Osteocyte (in vitro differentiated cells): Measurements from ENCODE around the gene ITIH2. TPM values are rescaled to one million over a fixed set of nuclear protein-coding genes. Genes with fewer than 3 reads are reported as not detected.
"Not testable (repeated sequence)": the region's sequence is repeated elsewhere in the genome, so short reads cannot be mapped to it uniquely, and the experiment has no call there.

Experiments used
- DNase-seq: peaks from one replicate; pipeline ENCODE4 v3.0.0; 2021; ENCODE audit warnings: mixed read lengths; ENCODE audit not compliant: unreplicated experiment; ENCODE audit errors: extremely low spot score
- H3K27ac Mint-ChIP-seq: one replicate; pipeline ENCODE4 v1.8.0; 2021; ENCODE audit warnings: mild to moderate bottlenecking, mixed read lengths; ENCODE audit not compliant: unreplicated experiment
- H3K27me3 Mint-ChIP-seq: one replicate; pipeline ENCODE4 v1.8.0; 2021; ENCODE audit warnings: mixed read lengths; ENCODE audit not compliant: unreplicated experiment
- H3K36me3 Mint-ChIP-seq: one replicate; pipeline ENCODE4 v1.8.0; 2021; ENCODE audit warnings: mixed read lengths; ENCODE audit not compliant: unreplicated experiment
- H3K4me1 Mint-ChIP-seq: one replicate; pipeline ENCODE4 v1.8.0; 2021; ENCODE audit warnings: mixed read lengths; ENCODE audit not compliant: unreplicated experiment
- H3K4me3 Mint-ChIP-seq: one replicate; pipeline ENCODE4 v1.8.0; 2021; ENCODE audit warnings: mild to moderate bottlenecking, moderate library complexity, mixed read lengths; ENCODE audit not compliant: unreplicated experiment
- H3K9me3 Mint-ChIP-seq: one replicate; pipeline ENCODE4 v1.8.0; 2021; ENCODE audit warnings: mixed read lengths; ENCODE audit not compliant: unreplicated experiment
- total RNA-seq: library from RNA; stranded (reverse); gene quantifications from 2 replicates; pipeline ENCODE4 v1.2.1, GENCODE V29; 2021
- TF ChIP-seq, protein P1 (sequence below): fragments of 200-600 bp; sonication (generic); IDR thresholded peaks from 2 replicates; pipeline ENCODE4 v1.5.0; 2021; ENCODE audit warnings: antibody characterized with exemption, mild to moderate bottlenecking, moderate library complexity

ITIH2 gene
- total RNA-seq, 1 donor from 2014 or later, result not detected

DNA sequence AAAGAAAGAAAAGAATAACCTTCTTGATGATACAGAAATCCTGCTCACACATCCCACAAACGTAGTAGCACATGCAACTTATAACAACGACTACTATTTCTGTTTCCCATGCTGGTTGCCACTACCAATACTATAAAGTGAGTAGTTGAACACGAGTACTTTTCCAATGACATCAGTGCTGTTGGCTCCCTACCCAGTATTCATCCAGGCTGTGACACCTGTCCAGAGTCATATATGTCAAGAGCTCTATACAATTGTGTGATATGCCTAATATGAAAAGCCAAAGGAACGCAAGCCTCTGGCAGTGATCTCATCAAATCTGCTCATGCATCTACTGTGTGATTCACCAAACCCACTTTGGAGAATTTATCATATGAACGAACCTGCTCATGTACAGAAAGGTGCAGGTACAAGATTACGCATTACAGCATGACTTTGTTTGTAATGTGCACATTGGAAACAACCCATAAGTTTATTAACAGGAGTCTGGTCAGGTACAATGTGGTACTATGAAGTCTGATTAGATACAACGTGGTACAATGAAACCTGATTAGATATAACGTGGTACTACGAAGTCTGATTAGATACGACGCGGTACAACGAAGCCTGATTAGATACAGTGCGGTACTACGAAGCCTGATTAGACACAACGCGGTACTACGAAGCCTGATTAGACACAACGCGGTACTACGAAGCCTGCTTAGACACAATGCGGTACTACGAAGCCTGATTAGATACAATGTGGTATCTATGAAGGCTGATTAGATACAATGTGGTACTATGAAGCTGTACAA lies 30.6 kb upstream of the ITIH2 start:
- no peak overlapping the region for H3K4me3 Mint-ChIP-seq
- TF ChIP-seq, protein P1, sequence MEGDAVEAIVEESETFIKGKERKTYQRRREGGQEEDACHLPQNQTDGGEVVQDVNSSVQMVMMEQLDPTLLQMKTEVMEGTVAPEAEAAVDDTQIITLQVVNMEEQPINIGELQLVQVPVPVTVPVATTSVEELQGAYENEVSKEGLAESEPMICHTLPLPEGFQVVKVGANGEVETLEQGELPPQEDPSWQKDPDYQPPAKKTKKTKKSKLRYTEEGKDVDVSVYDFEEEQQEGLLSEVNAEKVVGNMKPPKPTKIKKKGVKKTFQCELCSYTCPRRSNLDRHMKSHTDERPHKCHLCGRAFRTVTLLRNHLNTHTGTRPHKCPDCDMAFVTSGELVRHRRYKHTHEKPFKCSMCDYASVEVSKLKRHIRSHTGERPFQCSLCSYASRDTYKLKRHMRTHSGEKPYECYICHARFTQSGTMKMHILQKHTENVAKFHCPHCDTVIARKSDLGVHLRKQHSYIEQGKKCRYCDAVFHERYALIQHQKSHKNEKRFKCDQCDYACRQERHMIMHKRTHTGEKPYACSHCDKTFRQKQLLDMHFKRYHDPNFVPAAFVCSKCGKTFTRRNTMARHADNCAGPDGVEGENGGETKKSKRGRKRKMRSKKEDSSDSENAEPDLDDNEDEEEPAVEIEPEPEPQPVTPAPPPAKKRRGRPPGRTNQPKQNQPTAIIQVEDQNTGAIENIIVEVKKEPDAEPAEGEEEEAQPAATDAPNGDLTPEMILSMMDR, result no peak
- peaks cover 2% of the 10 kb centered on the region for H3K4me1 Mint-ChIP-seq
- H3K27me3 Mint-ChIP-seq, result peaks cover 28% of the 10 kb centered on the region
- no peaks in the 10 kb centered on the region for H3K36me3 Mint-ChIP-seq
- no peaks in the 10 kb centered on the region for H3K9me3 Mint-ChIP-seq
- no peak overlapping the region for H3K27ac Mint-ChIP-seq
- no peak for DNase-seq

- Mint-ChIP-seq H3K9me3 (no peaks in the 10 kb centered on the region), H3K4me3 (no peak overlapping the region), H3K36me3 (no peaks in the 10 kb centered on the region), H3K27me3 (peaks cover 2% of the 10 kb centered on the region), H3K4me1 (no peaks in the 10 kb centered on the region), H3K27ac (no peak overlapping the region)
- DNase-seq, result no peak
- TF ChIP-seq, protein P1, result no peak
These were observed 23.9 kb upstream of the ITIH2 start for GRCh38 chr10:7679256-7679655.

- not testable (repeated sequence) for H3K36me3 Mint-ChIP-seq, H3K27ac Mint-ChIP-seq, H3K4me1 Mint-ChIP-seq, H3K27me3 Mint-ChIP-seq, H3K9me3 Mint-ChIP-seq, DNase-seq, H3K4me3 Mint-ChIP-seq
These were observed 23.0 kb upstream of the ITIH2 start for GRCh38 chr10:7680078-7680477.

DNA sequence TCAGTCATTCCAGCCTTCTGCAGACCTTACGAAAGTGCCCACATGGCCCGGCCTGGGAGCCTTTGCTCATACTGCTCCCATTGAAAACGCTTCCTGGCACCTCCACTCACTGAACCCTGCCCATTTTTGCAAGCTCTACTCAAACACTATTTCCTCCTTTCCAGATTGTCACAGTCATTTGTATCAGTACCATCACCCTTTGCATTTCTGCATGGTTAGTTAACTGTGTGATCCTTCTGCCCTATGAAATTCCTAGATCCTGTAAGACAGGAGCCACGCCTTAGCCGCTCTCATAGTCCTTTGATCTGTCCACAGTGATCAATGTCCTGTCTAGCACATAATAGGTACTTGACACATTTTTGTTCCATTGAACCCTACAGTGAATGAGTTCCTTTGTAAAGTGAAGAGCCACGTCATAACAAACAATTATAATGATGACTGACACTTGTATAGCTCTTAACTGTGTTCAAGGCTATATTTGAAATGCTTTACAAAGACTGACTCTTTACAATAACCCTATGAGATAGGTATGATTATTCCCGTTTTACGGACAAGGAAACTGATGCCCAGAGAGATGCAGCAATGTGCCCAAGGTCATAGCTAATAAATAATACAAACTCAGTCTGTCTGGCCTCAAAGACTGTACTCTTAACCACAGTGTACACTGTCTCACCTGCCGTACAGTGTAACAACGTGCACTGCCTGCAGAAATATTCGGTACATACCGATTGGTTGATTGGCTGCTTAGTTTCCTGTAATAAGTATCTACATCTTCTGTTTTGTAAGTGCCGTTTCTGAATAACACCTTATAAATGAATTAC lies 16.6 kb upstream of the ITIH2 start:
- TF ChIP-seq, protein P1, result no peak
- Mint-ChIP-seq H3K27ac (no peak overlapping the region), H3K36me3 (no peaks in the 10 kb centered on the region), H3K27me3 (no peaks in the 10 kb centered on the region), H3K9me3 (peaks cover 7% of the 10 kb centered on the region), H3K4me1 (no peaks in the 10 kb centered on the region), H3K4me3 (no peak overlapping the region)
- DNase-seq, result no peak

- Mint-ChIP-seq H3K4me1 (no peaks in the 10 kb centered on the region), H3K9me3 (peaks cover 9% of the 10 kb centered on the region), H3K4me3 (no peak overlapping the region), H3K27me3 (no peaks in the 10 kb centered on the region), H3K27ac (no peak overlapping the region), H3K36me3 (no peaks in the 10 kb centered on the region)
- peak; percentile 85 for DNase-seq
- TF ChIP-seq, protein P1, result peak; percentile 79
These were observed 15.7 kb upstream of the ITIH2 start for GRCh38 chr10:7687228-7687907.
